HL-60 (cell line): ENCODE results near the gene TXNDC2.

Experiments
- DNase-seq, 2 experiments: peaks; one replicate each; pipeline ENCODE4 v3.0.0-alpha.2; 2010 to 2020; ENCODE audit warnings: low read depth in 1 of 2, low spot score in 1 of 2
- H3K27ac ChIP-seq: fragments of 250-450 bp; sonication (Bioruptor Pico); replicated peaks from 2 replicates; pipeline ENCODE4 v1.5.1; 2020; ENCODE audit warnings: mild to moderate bottlenecking, moderate library complexity
- H3K27me3 ChIP-seq: fragments of 250-450 bp; sonication (Bioruptor Pico); 2 replicates; pipeline ENCODE4 v1.5.1; 2021; ENCODE audit warnings: mild to moderate bottlenecking, moderate library complexity; ENCODE audit not compliant: insufficient read depth, poor library complexity, severe bottlenecking
- H3K4me3 ChIP-seq: replicated peaks from 2 replicates; pipeline ENCODE4 v1.5.1; 2011; ENCODE audit warnings: mild to moderate bottlenecking, control low read depth, low read length; ENCODE audit not compliant: insufficient read depth
- GABPA ChIP-seq: IDR thresholded peaks from 2 replicates; pipeline ENCODE4 v1.6.1; 2012; ENCODE audit warnings: low read depth
- POLR2AphosphoS5 ChIP-seq: IDR thresholded peaks from 2 replicates; pipeline ENCODE4 v1.6.1; 2012; ENCODE audit warnings: low read depth
- SPI1 ChIP-seq: IDR thresholded peaks from 2 replicates; pipeline ENCODE4 v1.6.1; 2012; ENCODE audit warnings: low read depth, mild to moderate bottlenecking, borderline replicate concordance
- TF ChIP-seq, protein P1 (sequence below): IDR thresholded peaks from 2 replicates; pipeline ENCODE4 v1.6.1; 2012; ENCODE audit warnings: low read depth; ENCODE audit not compliant: insufficient replicate concordance
- TF ChIP-seq, protein P2 (sequence below): IDR thresholded peaks from one replicate; pipeline ENCODE4 v1.5.1; 2011; ENCODE audit warnings: low read length, control low read depth, inconsistent platforms; ENCODE audit not compliant: insufficient read depth

The TXNDC2 gene

DNA sequence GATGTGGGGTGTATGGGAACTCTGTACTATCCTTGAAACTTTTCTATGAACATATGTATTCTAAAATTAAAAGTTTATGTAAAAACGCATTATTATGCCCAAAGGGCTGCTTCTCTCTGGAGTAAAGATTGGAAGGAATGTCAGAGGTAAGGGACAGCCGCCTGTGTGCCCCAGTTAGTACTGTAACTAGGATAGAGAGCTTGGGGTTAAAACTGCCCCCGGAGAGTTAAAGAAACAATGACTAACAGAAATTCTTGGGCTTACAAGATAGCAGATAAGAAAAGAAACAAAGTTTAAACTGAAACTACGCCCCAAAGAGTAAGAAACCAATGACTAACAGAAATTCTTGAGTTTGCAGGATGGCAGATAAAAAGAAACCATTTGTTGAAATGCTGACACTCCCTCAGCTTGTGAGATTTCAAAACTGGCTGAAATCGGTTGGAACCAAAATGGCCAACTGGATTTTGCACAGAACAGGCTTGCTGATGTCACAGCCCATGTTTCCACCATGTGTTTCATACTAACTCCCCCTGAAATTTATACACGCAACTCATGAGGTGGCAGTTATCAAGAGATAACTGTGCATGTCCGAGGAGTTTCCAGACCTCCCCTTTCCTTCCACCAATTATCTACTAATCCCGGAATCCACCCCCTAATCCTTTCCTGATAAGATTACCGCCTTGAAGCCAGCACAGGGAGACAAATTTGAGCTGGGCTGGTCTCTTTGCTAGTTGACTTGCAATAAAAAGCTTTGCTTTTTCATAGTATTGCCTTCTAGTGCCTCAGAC lies 8.7 kb upstream of the TXNDC2 start:
- no peaks in the 10 kb centered on the region for H3K27me3 ChIP-seq
- no peak overlapping the region for H3K4me3 ChIP-seq
- TF ChIP-seq, protein P1, sequence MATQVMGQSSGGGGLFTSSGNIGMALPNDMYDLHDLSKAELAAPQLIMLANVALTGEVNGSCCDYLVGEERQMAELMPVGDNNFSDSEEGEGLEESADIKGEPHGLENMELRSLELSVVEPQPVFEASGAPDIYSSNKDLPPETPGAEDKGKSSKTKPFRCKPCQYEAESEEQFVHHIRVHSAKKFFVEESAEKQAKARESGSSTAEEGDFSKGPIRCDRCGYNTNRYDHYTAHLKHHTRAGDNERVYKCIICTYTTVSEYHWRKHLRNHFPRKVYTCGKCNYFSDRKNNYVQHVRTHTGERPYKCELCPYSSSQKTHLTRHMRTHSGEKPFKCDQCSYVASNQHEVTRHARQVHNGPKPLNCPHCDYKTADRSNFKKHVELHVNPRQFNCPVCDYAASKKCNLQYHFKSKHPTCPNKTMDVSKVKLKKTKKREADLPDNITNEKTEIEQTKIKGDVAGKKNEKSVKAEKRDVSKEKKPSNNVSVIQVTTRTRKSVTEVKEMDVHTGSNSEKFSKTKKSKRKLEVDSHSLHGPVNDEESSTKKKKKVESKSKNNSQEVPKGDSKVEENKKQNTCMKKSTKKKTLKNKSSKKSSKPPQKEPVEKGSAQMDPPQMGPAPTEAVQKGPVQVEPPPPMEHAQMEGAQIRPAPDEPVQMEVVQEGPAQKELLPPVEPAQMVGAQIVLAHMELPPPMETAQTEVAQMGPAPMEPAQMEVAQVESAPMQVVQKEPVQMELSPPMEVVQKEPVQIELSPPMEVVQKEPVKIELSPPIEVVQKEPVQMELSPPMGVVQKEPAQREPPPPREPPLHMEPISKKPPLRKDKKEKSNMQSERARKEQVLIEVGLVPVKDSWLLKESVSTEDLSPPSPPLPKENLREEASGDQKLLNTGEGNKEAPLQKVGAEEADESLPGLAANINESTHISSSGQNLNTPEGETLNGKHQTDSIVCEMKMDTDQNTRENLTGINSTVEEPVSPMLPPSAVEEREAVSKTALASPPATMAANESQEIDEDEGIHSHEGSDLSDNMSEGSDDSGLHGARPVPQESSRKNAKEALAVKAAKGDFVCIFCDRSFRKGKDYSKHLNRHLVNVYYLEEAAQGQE, result no peak
- peak overlapping the region; percentile 39 for H3K27ac ChIP-seq
- peak in 1 of 2 experiments; percentile 24 for DNase-seq

DNA sequence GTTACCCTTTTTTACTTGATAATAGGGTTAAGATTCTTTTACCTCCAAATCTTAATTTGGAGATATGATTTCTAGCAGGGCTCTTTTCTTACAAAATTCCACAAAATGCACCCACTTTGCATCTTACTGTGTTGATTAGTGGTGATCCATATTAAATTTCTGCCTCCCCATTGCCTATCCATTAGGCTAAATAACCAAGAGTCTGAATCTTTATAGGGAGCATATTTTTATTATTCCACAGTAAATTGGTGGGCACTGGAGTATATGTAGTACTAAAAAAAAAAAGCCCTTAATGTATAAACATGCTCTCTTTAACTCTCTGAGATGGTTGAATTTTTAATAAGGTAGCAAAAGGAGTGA lies 8.1 kb upstream of the TXNDC2 start:
- Histone ChIP-seq H3K27ac (peak overlapping the region; percentile 39; the same call in 1 of the 2 replicates), H3K27me3 (no peaks in the 10 kb centered on the region), H3K4me3 (no peak overlapping the region)
- TF ChIP-seq, protein P1, result no peak
- TF ChIP-seq SPI1 (no peak), GABPA (no peak), POLR2AphosphoS5 (no peak)
- TF ChIP-seq, protein P2, sequence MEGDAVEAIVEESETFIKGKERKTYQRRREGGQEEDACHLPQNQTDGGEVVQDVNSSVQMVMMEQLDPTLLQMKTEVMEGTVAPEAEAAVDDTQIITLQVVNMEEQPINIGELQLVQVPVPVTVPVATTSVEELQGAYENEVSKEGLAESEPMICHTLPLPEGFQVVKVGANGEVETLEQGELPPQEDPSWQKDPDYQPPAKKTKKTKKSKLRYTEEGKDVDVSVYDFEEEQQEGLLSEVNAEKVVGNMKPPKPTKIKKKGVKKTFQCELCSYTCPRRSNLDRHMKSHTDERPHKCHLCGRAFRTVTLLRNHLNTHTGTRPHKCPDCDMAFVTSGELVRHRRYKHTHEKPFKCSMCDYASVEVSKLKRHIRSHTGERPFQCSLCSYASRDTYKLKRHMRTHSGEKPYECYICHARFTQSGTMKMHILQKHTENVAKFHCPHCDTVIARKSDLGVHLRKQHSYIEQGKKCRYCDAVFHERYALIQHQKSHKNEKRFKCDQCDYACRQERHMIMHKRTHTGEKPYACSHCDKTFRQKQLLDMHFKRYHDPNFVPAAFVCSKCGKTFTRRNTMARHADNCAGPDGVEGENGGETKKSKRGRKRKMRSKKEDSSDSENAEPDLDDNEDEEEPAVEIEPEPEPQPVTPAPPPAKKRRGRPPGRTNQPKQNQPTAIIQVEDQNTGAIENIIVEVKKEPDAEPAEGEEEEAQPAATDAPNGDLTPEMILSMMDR, result no peak
- no peak for DNase-seq

DNA sequence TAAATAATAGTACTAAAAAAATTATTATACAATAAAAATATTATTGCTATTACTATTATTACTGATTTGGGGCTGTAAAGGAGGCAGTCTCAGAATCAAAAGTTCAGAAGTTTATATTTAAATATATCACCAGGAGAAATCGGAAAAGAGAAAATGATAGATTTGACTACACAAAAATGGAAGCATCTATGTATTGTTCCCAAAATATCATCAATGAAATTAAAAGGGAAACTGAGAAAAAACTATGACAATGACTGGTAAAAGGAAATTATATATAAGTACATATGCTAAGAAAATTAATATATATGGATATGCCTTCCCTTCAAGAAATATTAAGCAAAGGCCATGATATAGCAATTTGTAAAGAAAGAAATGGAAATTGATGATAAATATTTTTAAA lies 7.7 kb upstream of the TXNDC2 start:
- no peak overlapping the region for H3K27ac ChIP-seq
- H3K27me3 ChIP-seq, result no peaks in the 10 kb centered on the region
- H3K4me3 ChIP-seq, result no peak overlapping the region
- DNase-seq, result no peak
- TF ChIP-seq, protein P2, result no peak
- TF ChIP-seq SPI1, result no peak
- TF ChIP-seq, protein P1, result no peak
- TF ChIP-seq GABPA, result no peak
- no peak for TF ChIP-seq POLR2AphosphoS5
